PC-9 (cell line): ENCODE results near the gene CEACAM21. TPM values are rescaled to one million over a fixed set of nuclear protein-coding genes. Genes with fewer than 3 reads are reported as not detected.

Source experiments
- BruUV-seq: library from RNA; stranded (reverse); fragments of 400-500 nt; replicated peaks from 2 replicates; lab custom pipeline; 2021; lab: Mats Ljungman, UMichigan
- CTCF ChIA-PET: fragments of 300-600 bp; sonication (Branson Sonifier 250); formaldehyde crosslinking; loops from one replicate; lab custom pipeline; 2022; ENCODE audit warnings: antibody characterized with exemption; lab: Charles Lee
- POLR2A ChIA-PET: fragments of 300-600 bp; sonication (Branson Sonifier 250); formaldehyde crosslinking; loops from one replicate; lab custom pipeline; 2022; ENCODE audit warnings: antibody characterized with exemption; ENCODE audit not compliant: unreplicated experiment; lab: Charles Lee
- DNase-seq, 2 experiments: peaks; one replicate each; pipeline versions ENCODE4 v3.0.0 to v3.0.0-alpha.2; 2015 to 2022; ENCODE audit warnings: mixed read lengths in 1 of 2
- H2AFZ ChIP-seq: fragments of 200-600 bp; sonication (generic); 2 replicates; pipeline ENCODE4 v1.8.1; 2017; ENCODE audit warnings: antibody characterized with exemption
- H3F3A ChIP-seq: fragments of 200-600 bp; sonication (generic); 2 replicates; pipeline ENCODE4 v1.8.1; 2017; ENCODE audit warnings: antibody characterized with exemption, mild to moderate bottlenecking, low read depth; ENCODE audit not compliant: insufficient read depth
- H3K27ac ChIP-seq: fragments of 200-600 bp; sonication (generic); 2 replicates; pipeline ENCODE4 v1.6.1; 2016; ENCODE audit warnings: mixed run types
- H3K27me3 ChIP-seq: fragments of 200-600 bp; sonication (generic); 2 replicates; pipeline ENCODE4 v1.6.1; 2016; ENCODE audit warnings: low read depth, mixed run types; ENCODE audit not compliant: insufficient read depth
- H3K36me3 ChIP-seq: fragments of 200-600 bp; sonication (generic); 2 replicates; pipeline ENCODE4 v1.6.1; 2016; ENCODE audit warnings: low read depth, mixed run types
- H3K4me1 ChIP-seq: fragments of 200-600 bp; sonication (generic); replicated peaks from 2 replicates; pipeline ENCODE4 v1.6.1; 2016; ENCODE audit warnings: mixed run types; ENCODE audit not compliant: insufficient read depth
- H3K4me2 ChIP-seq: fragments of 200-600 bp; sonication (generic); 2 replicates; pipeline ENCODE4 v1.6.1; 2017; ENCODE audit warnings: mixed run types
- H3K4me3 ChIP-seq: fragments of 200-600 bp; sonication (generic); 2 replicates; pipeline ENCODE4 v1.6.1; 2016; ENCODE audit warnings: mixed run types
- H3K79me2 ChIP-seq: fragments of 200-600 bp; sonication (generic); 2 replicates; pipeline ENCODE4 v1.6.1; 2017; ENCODE audit warnings: low read depth, mixed run types
- H3K9me2 ChIP-seq: fragments of 200-600 bp; sonication (generic); 2 replicates; pipeline ENCODE4 v1.8.1; 2017; ENCODE audit warnings: mild to moderate bottlenecking; ENCODE audit not compliant: insufficient read depth
- H3K9me3 ChIP-seq: fragments of 200-600 bp; sonication (generic); 2 replicates; pipeline ENCODE4 v1.8.1; 2016; ENCODE audit warnings: low read depth; ENCODE audit not compliant: insufficient read depth
- H4K20me1 ChIP-seq: fragments of 200-600 bp; sonication (generic); 2 replicates; pipeline ENCODE4 v1.8.1; 2017; ENCODE audit not compliant: insufficient read depth
- EZH2 ChIP-seq: fragments of 200-600 bp; sonication (generic); IDR thresholded peaks from 2 replicates; pipeline ENCODE4 v1.8.0; 2017; ENCODE audit warnings: antibody characterized with exemption, low read depth
- intact Hi-C: fragments of 100-400 bp; cut with micrococcal nuclease; formaldehyde crosslinking; loops from one replicate; pipeline ENCODE4 v1.10.0; 2022; ENCODE audit not compliant: unreplicated experiment
- total RNA-seq: library from RNA; stranded (reverse); gene quantifications from 2 replicates; pipeline ENCODE4 v1.2.3, GENCODE V29; 2021
- TF ChIP-seq, protein P1 (sequence below): fragments of 200-600 bp; sonication (generic); conservative IDR thresholded peaks from 2 replicates; pipeline ENCODE4 v1.6.1; 2017; ENCODE audit warnings: mixed run types, antibody characterized with exemption, mild to moderate bottlenecking, moderate library complexity

CEACAM21 gene
- total RNA-seq, 1 experiment from 2014 or later = not detected

DNA sequence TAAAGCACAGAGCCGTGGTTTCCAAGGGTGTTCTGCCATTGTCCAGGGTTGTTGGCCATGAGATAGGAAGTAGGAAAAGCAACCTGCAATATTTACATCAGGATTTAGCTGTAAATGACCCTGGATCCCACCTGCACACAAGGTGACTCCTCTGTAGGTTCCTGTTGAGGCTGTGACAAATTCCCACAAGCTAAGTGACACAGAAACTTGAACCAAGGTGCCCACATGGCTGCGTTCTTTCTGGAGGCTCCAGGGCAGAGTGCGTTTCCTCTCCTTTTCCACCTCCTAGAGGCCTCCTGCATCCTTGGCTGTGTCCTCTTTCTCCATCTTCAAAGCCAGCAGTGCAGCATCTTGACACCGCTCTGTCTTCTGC is 11.9 kb downstream of the CEACAM21 start:
- CTCF ChIA-PET = no interaction called here
- no peak for TF ChIP-seq EZH2
- TF ChIP-seq, protein P1, sequence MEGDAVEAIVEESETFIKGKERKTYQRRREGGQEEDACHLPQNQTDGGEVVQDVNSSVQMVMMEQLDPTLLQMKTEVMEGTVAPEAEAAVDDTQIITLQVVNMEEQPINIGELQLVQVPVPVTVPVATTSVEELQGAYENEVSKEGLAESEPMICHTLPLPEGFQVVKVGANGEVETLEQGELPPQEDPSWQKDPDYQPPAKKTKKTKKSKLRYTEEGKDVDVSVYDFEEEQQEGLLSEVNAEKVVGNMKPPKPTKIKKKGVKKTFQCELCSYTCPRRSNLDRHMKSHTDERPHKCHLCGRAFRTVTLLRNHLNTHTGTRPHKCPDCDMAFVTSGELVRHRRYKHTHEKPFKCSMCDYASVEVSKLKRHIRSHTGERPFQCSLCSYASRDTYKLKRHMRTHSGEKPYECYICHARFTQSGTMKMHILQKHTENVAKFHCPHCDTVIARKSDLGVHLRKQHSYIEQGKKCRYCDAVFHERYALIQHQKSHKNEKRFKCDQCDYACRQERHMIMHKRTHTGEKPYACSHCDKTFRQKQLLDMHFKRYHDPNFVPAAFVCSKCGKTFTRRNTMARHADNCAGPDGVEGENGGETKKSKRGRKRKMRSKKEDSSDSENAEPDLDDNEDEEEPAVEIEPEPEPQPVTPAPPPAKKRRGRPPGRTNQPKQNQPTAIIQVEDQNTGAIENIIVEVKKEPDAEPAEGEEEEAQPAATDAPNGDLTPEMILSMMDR = no peak
- H3K36me3 ChIP-seq = no peaks in the 10 kb centered on the region

DNA sequence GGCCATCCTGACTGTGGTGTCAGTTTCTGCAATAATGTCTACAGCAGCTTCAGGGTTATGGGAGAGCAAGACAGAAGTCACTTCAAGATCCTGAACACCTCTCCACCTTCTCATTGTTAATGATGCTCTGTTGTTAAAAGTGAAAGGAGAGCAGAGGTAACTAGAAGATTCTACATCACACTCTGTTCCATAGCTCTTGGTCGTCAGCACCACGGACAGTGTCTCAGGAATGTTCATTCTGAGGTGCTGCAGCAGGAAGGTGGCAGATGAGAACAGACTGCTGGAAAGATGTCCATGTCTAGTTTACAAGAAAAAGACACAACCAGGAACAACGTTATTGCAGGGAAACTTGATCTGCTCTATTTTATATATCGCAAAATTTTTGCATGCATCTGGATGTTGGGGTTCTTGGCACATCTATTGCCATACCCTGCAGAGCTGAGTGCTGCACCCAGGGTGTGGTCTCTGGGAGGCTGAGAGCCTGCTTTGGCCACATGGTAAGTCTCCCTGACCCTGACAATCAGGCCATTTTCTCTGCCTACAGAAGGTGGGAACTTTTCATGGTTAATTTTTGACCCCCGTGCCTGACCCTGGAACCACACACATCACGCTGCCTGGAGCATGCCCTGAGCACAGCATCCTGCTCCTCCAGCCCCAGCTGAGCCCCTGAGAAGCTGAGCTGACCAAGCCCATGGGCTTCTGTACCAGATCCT is 12.7 kb downstream of the CEACAM21 start:
- H3K27me3 ChIP-seq = no peaks in the 10 kb centered on the region
- CTCF ChIA-PET = no interaction called here
- no peak overlapping the region for H3K4me2 ChIP-seq
- H3K4me1 ChIP-seq = no peaks in the 10 kb centered on the region
- no TSS peak for BruUV-seq
- H3K27ac ChIP-seq = no peak overlapping the region
- H4K20me1 ChIP-seq = no peaks in the 10 kb centered on the region
- H3K36me3 ChIP-seq = no peaks in the 10 kb centered on the region
- no peak overlapping the region for H2AFZ ChIP-seq
- H3K79me2 ChIP-seq = no peaks in the 10 kb centered on the region
- H3F3A ChIP-seq = no peaks in the 10 kb centered on the region
- POLR2A ChIA-PET = no interaction called here
- DNase-seq = peak in 1 of 2 experiments; percentile 29
- TF ChIP-seq EZH2 = no peak
- TF ChIP-seq, protein P1 = no peak
- intact Hi-C loops = no loop called here
- no peak overlapping the region for H3K4me3 ChIP-seq
- no peaks in the 10 kb centered on the region for H3K9me3 ChIP-seq
- no peaks in the 10 kb centered on the region for H3K9me2 ChIP-seq

More for the DNA sequence above, 11.9 kb downstream of the CEACAM21 start:
- Histone ChIP-seq H3K27me3 (no peaks in the 10 kb centered on the region), H3F3A (no peaks in the 10 kb centered on the region), H3K9me2 (no peaks in the 10 kb centered on the region), H3K4me3 (no peak overlapping the region), H3K4me2 (no peak overlapping the region), H3K9me3 (peaks cover 6% of the 10 kb centered on the region; the same call in 1 of the 2 replicates), H4K20me1 (no peaks in the 10 kb centered on the region), H3K79me2 (no peaks in the 10 kb centered on the region), H3K4me1 (no peaks in the 10 kb centered on the region), H2AFZ (no peak overlapping the region), H3K27ac (no peak overlapping the region)
- POLR2A ChIA-PET = no interaction called here
- no peak for DNase-seq
- BruUV-seq = no TSS peak
- intact Hi-C loops = no loop called here

DNA sequence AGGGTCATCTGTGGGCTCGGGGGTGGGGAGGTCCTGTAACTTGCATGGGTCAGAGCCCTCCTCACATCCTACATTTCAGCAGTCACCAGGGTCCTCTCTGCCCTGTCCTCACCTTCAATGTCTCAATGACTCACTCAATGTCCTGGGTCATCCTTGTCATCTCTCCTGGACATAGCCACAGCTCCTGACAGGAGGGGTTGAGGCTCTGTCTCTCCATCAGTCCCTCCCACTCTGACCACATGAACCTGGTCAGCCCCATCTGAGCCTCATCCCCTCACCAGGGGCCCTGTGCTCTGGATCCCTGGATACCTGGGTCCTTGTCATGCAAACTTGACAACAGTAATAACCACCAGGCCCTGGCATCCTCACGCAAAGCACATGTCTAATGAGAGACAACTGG is 13.4 kb downstream of the CEACAM21 start:
- Histone ChIP-seq H3K4me2 (no peak overlapping the region), H3F3A (no peaks in the 10 kb centered on the region), H3K79me2 (no peaks in the 10 kb centered on the region), H3K27me3 (no peaks in the 10 kb centered on the region), H3K9me3 (no peaks in the 10 kb centered on the region), H4K20me1 (no peaks in the 10 kb centered on the region), H3K4me3 (no peak overlapping the region), H3K27ac (no peak overlapping the region), H3K36me3 (no peaks in the 10 kb centered on the region), H3K9me2 (no peaks in the 10 kb centered on the region), H2AFZ (no peak overlapping the region), H3K4me1 (no peaks in the 10 kb centered on the region)
- intact Hi-C loops = no loop called here
- no TSS peak for BruUV-seq
- POLR2A ChIA-PET = no interaction called here
- no peak for TF ChIP-seq EZH2
- TF ChIP-seq, protein P1 = no peak
- no peak for DNase-seq
- CTCF ChIA-PET = no interaction called here
